HL-60 (cell line): ENCODE results near the gene ZRANB2.

ENCODE experiments used
- POLR2AphosphoS5 ChIP-seq: IDR thresholded peaks from 2 replicates; pipeline ENCODE4 v1.6.1; 2012; ENCODE audit warnings: low read depth
- TF ChIP-seq, protein P1 (sequence below): IDR thresholded peaks from one replicate; pipeline ENCODE4 v1.5.1; 2011; ENCODE audit warnings: low read length, control low read depth, inconsistent platforms; ENCODE audit not compliant: insufficient read depth

DNA sequence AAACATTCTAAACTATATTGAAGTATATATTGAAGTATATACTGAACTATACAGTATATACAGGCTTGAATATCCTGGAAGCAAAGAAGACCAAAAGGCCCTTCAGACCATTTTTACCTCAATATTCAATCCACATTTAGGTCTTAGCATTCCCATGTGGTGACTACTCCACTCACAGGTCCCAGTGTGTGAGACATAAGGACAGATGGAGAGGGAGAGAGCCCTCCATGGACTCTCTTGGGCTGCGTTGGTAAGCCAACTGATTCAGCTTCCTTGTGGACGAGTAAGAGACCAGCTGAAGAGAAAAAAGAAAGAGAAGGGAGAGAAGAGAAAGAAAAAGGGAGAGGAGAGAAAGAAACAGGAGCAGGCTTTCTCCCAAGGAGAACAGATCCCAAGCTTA lies 37.3 kb upstream of the ZRANB2 start:
- TF ChIP-seq, protein P1, sequence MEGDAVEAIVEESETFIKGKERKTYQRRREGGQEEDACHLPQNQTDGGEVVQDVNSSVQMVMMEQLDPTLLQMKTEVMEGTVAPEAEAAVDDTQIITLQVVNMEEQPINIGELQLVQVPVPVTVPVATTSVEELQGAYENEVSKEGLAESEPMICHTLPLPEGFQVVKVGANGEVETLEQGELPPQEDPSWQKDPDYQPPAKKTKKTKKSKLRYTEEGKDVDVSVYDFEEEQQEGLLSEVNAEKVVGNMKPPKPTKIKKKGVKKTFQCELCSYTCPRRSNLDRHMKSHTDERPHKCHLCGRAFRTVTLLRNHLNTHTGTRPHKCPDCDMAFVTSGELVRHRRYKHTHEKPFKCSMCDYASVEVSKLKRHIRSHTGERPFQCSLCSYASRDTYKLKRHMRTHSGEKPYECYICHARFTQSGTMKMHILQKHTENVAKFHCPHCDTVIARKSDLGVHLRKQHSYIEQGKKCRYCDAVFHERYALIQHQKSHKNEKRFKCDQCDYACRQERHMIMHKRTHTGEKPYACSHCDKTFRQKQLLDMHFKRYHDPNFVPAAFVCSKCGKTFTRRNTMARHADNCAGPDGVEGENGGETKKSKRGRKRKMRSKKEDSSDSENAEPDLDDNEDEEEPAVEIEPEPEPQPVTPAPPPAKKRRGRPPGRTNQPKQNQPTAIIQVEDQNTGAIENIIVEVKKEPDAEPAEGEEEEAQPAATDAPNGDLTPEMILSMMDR, result no peak
- no peak for TF ChIP-seq POLR2AphosphoS5
